Measurements from ENCODE around the gene SMARCB1.

GRCh38 chr22:23835484-23836144 lies 48.8 kb downstream of the SMARCB1 start:
- TF ChIP-seq, protein P1, sequence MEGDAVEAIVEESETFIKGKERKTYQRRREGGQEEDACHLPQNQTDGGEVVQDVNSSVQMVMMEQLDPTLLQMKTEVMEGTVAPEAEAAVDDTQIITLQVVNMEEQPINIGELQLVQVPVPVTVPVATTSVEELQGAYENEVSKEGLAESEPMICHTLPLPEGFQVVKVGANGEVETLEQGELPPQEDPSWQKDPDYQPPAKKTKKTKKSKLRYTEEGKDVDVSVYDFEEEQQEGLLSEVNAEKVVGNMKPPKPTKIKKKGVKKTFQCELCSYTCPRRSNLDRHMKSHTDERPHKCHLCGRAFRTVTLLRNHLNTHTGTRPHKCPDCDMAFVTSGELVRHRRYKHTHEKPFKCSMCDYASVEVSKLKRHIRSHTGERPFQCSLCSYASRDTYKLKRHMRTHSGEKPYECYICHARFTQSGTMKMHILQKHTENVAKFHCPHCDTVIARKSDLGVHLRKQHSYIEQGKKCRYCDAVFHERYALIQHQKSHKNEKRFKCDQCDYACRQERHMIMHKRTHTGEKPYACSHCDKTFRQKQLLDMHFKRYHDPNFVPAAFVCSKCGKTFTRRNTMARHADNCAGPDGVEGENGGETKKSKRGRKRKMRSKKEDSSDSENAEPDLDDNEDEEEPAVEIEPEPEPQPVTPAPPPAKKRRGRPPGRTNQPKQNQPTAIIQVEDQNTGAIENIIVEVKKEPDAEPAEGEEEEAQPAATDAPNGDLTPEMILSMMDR (conservative IDR thresholded peaks at IDR 0.05; ENCODE audit: low read depth, low read length) = no peak
- TF ChIP-seq EZH2 (IDR thresholded peaks at IDR 0.05; ENCODE audit: borderline replicate concordance, low read depth, low read length, poor library complexity, severe bottlenecking) = no peak
